ENCODE measurements around the gene SLC8A1. TPM values are rescaled to one million over a fixed set of nuclear protein-coding genes. Genes with fewer than 3 reads are reported as not detected.

The SLC8A1 gene
- total and polyA plus RNA-seq, 10 of the 15 experiments (the other 5 are each of a cell fraction or from before 2014, with no cell fraction given) = under 0.01 to 1.2 (median 0.01) TPM; not detected in 3

DNA sequence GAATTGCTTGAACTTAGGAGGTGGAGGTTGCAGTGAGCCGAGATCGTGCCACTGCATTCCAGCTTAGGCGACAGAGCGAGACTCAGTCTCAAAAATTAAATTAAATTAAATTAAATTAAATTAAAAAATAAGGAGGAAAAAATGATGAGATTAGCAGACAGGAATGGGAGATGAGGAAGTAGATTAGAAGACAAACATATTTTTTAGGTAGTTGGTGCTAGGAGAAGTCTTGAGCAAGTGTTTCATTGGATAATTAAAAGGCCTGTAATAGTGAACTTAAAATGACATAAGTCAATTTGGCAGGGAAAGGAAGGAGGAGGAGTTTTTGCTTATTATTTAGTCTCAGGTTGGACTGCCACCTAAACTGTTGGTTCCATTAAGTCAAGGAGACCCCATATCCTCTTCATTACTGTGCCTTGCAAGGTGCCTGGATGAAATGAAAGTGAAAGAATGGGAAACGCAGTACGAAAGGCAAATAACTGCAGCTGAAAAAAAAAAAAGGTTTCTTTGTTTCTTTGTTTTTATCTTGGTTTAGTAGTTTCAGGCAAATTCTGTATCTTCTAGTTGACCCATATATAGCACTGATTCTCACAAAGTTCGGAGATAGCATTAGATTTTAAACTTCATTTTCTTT is 162.0 kb downstream of the SLC8A1 start:
- no peaks in the 10 kb centered on the region for H3K4me1 ChIP-seq (ENCODE audit: control insufficient read depth, insufficient read depth, low read length)
- intact Hi-C loops (cut with micrococcal nuclease; ENCODE audit: unreplicated experiment) (no loop called here), in situ Hi-C loops (cut with MboI) (no loop called here)
- 62% methylated on average over 7 of the region's 7 CpGs for WGBS (ENCODE audit: insufficient coverage, insufficient replicate concordance, low lambda C conversion rate, missing lambda C conversion rate)
- no peak overlapping the region for H3K27ac ChIP-seq (ENCODE audit: control insufficient read depth, insufficient read depth)
- H2AFZ ChIP-seq (ENCODE audit: control insufficient read depth, low read depth, low read length) = peak overlapping the region; percentile 29
- no peak overlapping the region for H3K9ac ChIP-seq (ENCODE audit: control insufficient read depth, insufficient read depth, low read length)
- ChIA-PET CTCF (interaction anchor here (0.7 kb wide), 1 partner anchor 1125 kb away, joined by 3 read pairs; no protein-coding TSS in a partner anchor), RAD21 (ENCODE audit: unreplicated experiment) (no interaction called here), SMC1A (ENCODE audit: uncharacterized antibody, unreplicated experiment) (no interaction called here), POLR2A (no interaction called here)
- no TSS peak for BruUV-seq (replicated peaks)
- H3K9me3 ChIP-seq (replicated peaks; ENCODE audit: control insufficient read depth, insufficient read depth, low read length) = no peaks in the 10 kb centered on the region
- 0 out of 2 replicates have a peak overlapping the region, but pooled peaks have one; percentile 9 for H3K4me3 ChIP-seq
- H3K27me3 ChIP-seq (replicated peaks in 1 of 2; ENCODE audit: control insufficient read depth in 2 of 2, insufficient read depth in 2 of 2, low read length in 1 of 2) = no peaks in the 10 kb centered on the region
- no peaks in the 10 kb centered on the region for H4K20me1 ChIP-seq (ENCODE audit: control insufficient read depth, insufficient read depth)
- no peak for ATAC-seq
- DNase-seq (ENCODE audit: low read depth, low spot score) = no peak
- FAIRE-seq = no peak
- no peaks in the 10 kb centered on the region for H3K36me3 ChIP-seq (ENCODE audit: control insufficient read depth in 2 of 2, insufficient read depth in 2 of 2, low read length in 1 of 2)
- no peaks in the 10 kb centered on the region for H3K79me2 ChIP-seq (ENCODE audit: control insufficient read depth, insufficient read depth, low read length)
- H3K4me2 ChIP-seq (ENCODE audit: control insufficient read depth, insufficient read depth) = peak overlapping the region; percentile 40; the same call in 1 of the 2 replicates
- TF ChIP-seq, protein P1, sequence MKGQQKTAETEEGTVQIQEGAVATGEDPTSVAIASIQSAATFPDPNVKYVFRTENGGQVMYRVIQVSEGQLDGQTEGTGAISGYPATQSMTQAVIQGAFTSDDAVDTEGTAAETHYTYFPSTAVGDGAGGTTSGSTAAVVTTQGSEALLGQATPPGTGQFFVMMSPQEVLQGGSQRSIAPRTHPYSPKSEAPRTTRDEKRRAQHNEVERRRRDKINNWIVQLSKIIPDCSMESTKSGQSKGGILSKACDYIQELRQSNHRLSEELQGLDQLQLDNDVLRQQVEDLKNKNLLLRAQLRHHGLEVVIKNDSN (IDR thresholded peaks at IDR 0.05; ENCODE audit: borderline replicate concordance, extremely low read length, insufficient read depth, low read depth, low read length) = no peak
- TF ChIP-seq, protein P2, sequence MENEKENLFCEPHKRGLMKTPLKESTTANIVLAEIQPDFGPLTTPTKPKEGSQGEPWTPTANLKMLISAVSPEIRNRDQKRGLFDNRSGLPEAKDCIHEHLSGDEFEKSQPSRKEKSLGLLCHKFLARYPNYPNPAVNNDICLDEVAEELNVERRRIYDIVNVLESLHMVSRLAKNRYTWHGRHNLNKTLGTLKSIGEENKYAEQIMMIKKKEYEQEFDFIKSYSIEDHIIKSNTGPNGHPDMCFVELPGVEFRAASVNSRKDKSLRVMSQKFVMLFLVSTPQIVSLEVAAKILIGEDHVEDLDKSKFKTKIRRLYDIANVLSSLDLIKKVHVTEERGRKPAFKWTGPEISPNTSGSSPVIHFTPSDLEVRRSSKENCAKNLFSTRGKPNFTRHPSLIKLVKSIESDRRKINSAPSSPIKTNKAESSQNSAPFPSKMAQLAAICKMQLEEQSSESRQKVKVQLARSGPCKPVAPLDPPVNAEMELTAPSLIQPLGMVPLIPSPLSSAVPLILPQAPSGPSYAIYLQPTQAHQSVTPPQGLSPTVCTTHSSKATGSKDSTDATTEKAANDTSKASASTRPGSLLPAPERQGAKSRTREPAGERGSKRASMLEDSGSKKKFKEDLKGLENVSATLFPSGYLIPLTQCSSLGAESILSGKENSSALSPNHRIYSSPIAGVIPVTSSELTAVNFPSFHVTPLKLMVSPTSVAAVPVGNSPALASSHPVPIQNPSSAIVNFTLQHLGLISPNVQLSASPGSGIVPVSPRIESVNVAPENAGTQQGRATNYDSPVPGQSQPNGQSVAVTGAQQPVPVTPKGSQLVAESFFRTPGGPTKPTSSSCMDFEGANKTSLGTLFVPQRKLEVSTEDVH (IDR thresholded peaks at IDR 0.05; ENCODE audit: low read depth, partially characterized antibody) = no peak
- TF ChIP-seq ZBED1 (IDR thresholded peaks at IDR 0.05; ENCODE audit: borderline replicate concordance) (no peak), KAT2A (conservative IDR thresholded peaks at IDR 0.05; ENCODE audit: control insufficient read depth, low read depth, low read length) (no peak), SMAD1 (IDR thresholded peaks at IDR 0.05; ENCODE audit: low read depth, partially characterized antibody) (no peak), POU2F2 (IDR thresholded peaks at IDR 0.05; ENCODE audit: borderline replicate concordance, low read depth, low read length) (no peak), CBX5 (IDR thresholded peaks at IDR 0.05; ENCODE audit: low read depth) (no peak), STAT3 (IDR thresholded peaks at IDR 0.05; ENCODE audit: low read depth, low read length) (no peak), NFIC (IDR thresholded peaks at IDR 0.05; ENCODE audit: low read depth, low read length) (no peak), SUPT20H (IDR thresholded peaks at IDR 0.05; ENCODE audit: borderline replicate concordance, control insufficient read depth, low read depth, low read length) (no peak), SREBF1 (IDR thresholded peaks at IDR 0.05; ENCODE audit: low read length) (no peak), NFYA (IDR thresholded peaks at IDR 0.05; ENCODE audit: borderline replicate concordance, low read depth, low read length) (no peak), CEBPB (IDR thresholded peaks at IDR 0.05; ENCODE audit: borderline replicate concordance in 1 of 2, low read depth in 2 of 2, low read length in 2 of 2) (no peak)
- TF ChIP-seq, protein P3, sequence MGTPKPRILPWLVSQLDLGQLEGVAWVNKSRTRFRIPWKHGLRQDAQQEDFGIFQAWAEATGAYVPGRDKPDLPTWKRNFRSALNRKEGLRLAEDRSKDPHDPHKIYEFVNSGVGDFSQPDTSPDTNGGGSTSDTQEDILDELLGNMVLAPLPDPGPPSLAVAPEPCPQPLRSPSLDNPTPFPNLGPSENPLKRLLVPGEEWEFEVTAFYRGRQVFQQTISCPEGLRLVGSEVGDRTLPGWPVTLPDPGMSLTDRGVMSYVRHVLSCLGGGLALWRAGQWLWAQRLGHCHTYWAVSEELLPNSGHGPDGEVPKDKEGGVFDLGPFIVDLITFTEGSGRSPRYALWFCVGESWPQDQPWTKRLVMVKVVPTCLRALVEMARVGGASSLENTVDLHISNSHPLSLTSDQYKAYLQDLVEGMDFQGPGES (IDR thresholded peaks at IDR 0.05) = no peak
- TF ChIP-seq, protein P4, sequence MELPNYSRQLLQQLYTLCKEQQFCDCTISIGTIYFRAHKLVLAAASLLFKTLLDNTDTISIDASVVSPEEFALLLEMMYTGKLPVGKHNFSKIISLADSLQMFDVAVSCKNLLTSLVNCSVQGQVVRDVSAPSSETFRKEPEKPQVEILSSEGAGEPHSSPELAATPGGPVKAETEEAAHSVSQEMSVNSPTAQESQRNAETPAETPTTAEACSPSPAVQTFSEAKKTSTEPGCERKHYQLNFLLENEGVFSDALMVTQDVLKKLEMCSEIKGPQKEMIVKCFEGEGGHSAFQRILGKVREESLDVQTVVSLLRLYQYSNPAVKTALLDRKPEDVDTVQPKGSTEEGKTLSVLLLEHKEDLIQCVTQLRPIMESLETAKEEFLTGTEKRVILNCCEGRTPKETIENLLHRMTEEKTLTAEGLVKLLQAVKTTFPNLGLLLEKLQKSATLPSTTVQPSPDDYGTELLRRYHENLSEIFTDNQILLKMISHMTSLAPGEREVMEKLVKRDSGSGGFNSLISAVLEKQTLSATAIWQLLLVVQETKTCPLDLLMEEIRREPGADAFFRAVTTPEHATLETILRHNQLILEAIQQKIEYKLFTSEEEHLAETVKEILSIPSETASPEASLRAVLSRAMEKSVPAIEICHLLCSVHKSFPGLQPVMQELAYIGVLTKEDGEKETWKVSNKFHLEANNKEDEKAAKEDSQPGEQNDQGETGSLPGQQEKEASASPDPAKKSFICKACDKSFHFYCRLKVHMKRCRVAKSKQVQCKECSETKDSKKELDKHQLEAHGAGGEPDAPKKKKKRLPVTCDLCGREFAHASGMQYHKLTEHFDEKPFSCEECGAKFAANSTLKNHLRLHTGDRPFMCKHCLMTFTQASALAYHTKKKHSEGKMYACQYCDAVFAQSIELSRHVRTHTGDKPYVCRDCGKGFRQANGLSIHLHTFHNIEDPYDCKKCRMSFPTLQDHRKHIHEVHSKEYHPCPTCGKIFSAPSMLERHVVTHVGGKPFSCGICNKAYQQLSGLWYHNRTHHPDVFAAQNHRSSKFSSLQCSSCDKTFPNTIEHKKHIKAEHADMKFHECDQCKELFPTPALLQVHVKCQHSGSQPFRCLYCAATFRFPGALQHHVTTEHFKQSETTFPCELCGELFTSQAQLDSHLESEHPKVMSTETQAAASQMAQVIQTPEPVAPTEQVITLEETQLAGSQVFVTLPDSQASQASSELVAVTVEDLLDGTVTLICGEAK (IDR thresholded peaks at IDR 0.05; ENCODE audit: borderline replicate concordance) = no peak

All from GM12878 (cell line).